CD4-positive, alpha-beta T cell (primary cell): Measurements from ENCODE around the gene WWOX. TPM values are rescaled to one million over a fixed set of nuclear protein-coding genes. Genes with fewer than 3 reads are reported as not detected.

Experiments
- ATAC-seq: fragments of 200-7000 bp; cut with Tn5 transposase; one replicate; pipeline ENCODE4 v1.10.0; 2022; ENCODE audit warnings: mild to moderate bottlenecking; ENCODE audit not compliant: poor library complexity
- CTCF ChIA-PET: fragments of 350-600 bp; sonication (Branson Sonifier 250); formaldehyde crosslinking; loops from one replicate; lab custom pipeline; 2021; ENCODE audit warnings: antibody characterized with exemption, inconsistent platforms; lab: Charles Lee
- POLR2A ChIA-PET: fragments of 350-600 bp; sonication (Branson Sonifier 250); formaldehyde crosslinking; loops from one replicate; lab custom pipeline; 2021; ENCODE audit warnings: antibody characterized with exemption, inconsistent platforms; lab: Charles Lee
- DNase-seq, 14 experiments: peaks; one replicate each; pipeline ENCODE4 v3.0.0-alpha.2; 2013 to 2020; ENCODE audit warnings: mixed read lengths in 2 of 14
- H3K27ac ChIP-seq, 2 donors: one replicate each; pipeline versions ENCODE4 v1.5.1 to v1.7.0; 2013; ENCODE audit warnings: low read length in 2 of 2, low read depth in 1 of 2, mild to moderate bottlenecking in 1 of 2
- H3K27me3 ChIP-seq, 2 experiments: 1 replicate in 1 of 2; 2 replicates in 1 of 2; pipeline versions ENCODE4 v1.6.1 to v1.7.0; 2013; ENCODE audit warnings: low read length in 2 of 2, control low read depth in 1 of 2, mild to moderate bottlenecking in 1 of 2, moderate library complexity in 1 of 2; ENCODE audit not compliant: insufficient read depth in 2 of 2, control insufficient read depth in 1 of 2
- H3K36me3 ChIP-seq: one replicate; pipeline ENCODE4 v1.6.1; 2013; ENCODE audit warnings: low read length, control low read depth; ENCODE audit not compliant: insufficient read depth
- H3K4me1 ChIP-seq: one replicate; pipeline ENCODE4 v1.6.1; 2013; ENCODE audit warnings: low read length, control low read depth; ENCODE audit not compliant: insufficient read depth
- H3K4me3 ChIP-seq: one replicate; pipeline ENCODE4 v1.5.1; 2013; ENCODE audit warnings: mild to moderate bottlenecking, low read length, moderate library complexity
- H3K9me3 ChIP-seq, 2 experiments: 1 replicate in 1 of 2; 2 replicates in 1 of 2; pipeline versions ENCODE4 v1.6.1 to v1.7.0; 2013; ENCODE audit warnings: low read length in 2 of 2, mild to moderate bottlenecking in 2 of 2, control low read depth in 1 of 2, moderate library complexity in 1 of 2; ENCODE audit not compliant: control insufficient read depth in 1 of 2, insufficient read depth in 1 of 2
- H3K27ac Mint-ChIP-seq: one replicate; pipeline ENCODE4 v1.8.0; 2020; ENCODE audit warnings: mixed read lengths
- H3K27me3 Mint-ChIP-seq: one replicate; pipeline ENCODE4 v1.8.0; 2021; ENCODE audit warnings: mixed read lengths
- H3K36me3 Mint-ChIP-seq: one replicate; pipeline ENCODE4 v1.8.0; 2021; ENCODE audit warnings: low read depth, mixed read lengths
- H3K4me1 Mint-ChIP-seq: one replicate; pipeline ENCODE4 v1.8.0; 2021; ENCODE audit warnings: low read depth, mixed read lengths
- H3K4me3 Mint-ChIP-seq: one replicate; pipeline ENCODE4 v1.8.0; 2020; ENCODE audit warnings: mild to moderate bottlenecking, mixed read lengths
- H3K9me3 Mint-ChIP-seq: one replicate; pipeline ENCODE4 v1.8.0; 2020; ENCODE audit warnings: mixed read lengths
- CTCF ChIP-seq: fragments of 200-600 bp; IDR thresholded peaks from one replicate; pipeline ENCODE4 v1.8.0; 2022; ENCODE audit warnings: antibody characterized with exemption, mild to moderate bottlenecking
- intact Hi-C, 2 experiments: fragments of 100-400 bp; cut with DNase I in 1 of 2; cut with micrococcal nuclease in 1 of 2; formaldehyde crosslinking; loops; one replicate each; pipeline versions ENCODE4 v1.15.1 to v1.9.0; 2023 to 2025; cut with DNase I, micrococcal nuclease
- total RNA-seq, 174 experiments: library from RNA in 2 of 174; stranded (reverse) in 2 of 174; gene quantifications; one replicate each; pipeline ENCODE4 v1.2.3 and lab custom pipeline; 2021 to 2026

The WWOX gene
- total RNA-seq, 2 experiments from 2014 or later: 19.3 to 21.7 TPM

- Mint-ChIP-seq H3K9me3 (no peaks in the 10 kb centered on the region), H3K36me3 (no peaks in the 10 kb centered on the region), H3K27me3 (no peaks in the 10 kb centered on the region), H3K4me3 (no peak overlapping the region), H3K27ac (no peak overlapping the region), H3K4me1 (no peaks in the 10 kb centered on the region)
- Histone ChIP-seq H3K27me3 (no peaks in the 10 kb centered on the region), H3K27ac (no peak overlapping the region), H3K4me1 (no peaks in the 10 kb centered on the region), H3K4me3 (no peak overlapping the region), H3K36me3 (no peaks in the 10 kb centered on the region), H3K9me3 (no peaks in the 10 kb centered on the region)
- DNase-seq (no peak), ATAC-seq (no peak)
- ChIA-PET CTCF (no interaction called here), POLR2A (no interaction called here)
- no peak for TF ChIP-seq CTCF
- intact Hi-C loops: no loop called here
Observed at GRCh38 chr16:78648517-78648916, 549.1 kb downstream of the WWOX start.

GRCh38 chr16:78650339-78651074, 551.1 kb downstream of the WWOX start:
- Histone ChIP-seq H3K27me3 (no peaks in the 10 kb centered on the region), H3K4me3 (no peak overlapping the region), H3K36me3 (no peaks in the 10 kb centered on the region), H3K9me3 (no peaks in the 10 kb centered on the region), H3K27ac (no peak overlapping the region), H3K4me1 (no peaks in the 10 kb centered on the region)
- H3K4me1 Mint-ChIP-seq: peaks cover 6% of the 10 kb centered on the region
- H3K27ac Mint-ChIP-seq: no peak overlapping the region
- H3K9me3 Mint-ChIP-seq: no peaks in the 10 kb centered on the region
- intact Hi-C loops: no loop called here
- POLR2A ChIA-PET: no interaction called here
- CTCF ChIA-PET: no interaction called here
- DNase-seq: no peak
- no peaks in the 10 kb centered on the region for H3K27me3 Mint-ChIP-seq
- H3K4me3 Mint-ChIP-seq: no peak overlapping the region
- ATAC-seq: no peak
- H3K36me3 Mint-ChIP-seq: no peaks in the 10 kb centered on the region
- TF ChIP-seq CTCF: no peak

GRCh38 chr16:78654929-78655328, 555.5 kb downstream of the WWOX start:
- no peak for TF ChIP-seq CTCF
- H3K27ac ChIP-seq: no peak overlapping the region
- Mint-ChIP-seq H3K4me3 (no peak overlapping the region), H3K4me1 (peaks cover 6% of the 10 kb centered on the region), H3K27ac (no peak overlapping the region), H3K36me3 (no peaks in the 10 kb centered on the region), H3K9me3 (no peaks in the 10 kb centered on the region), H3K27me3 (no peaks in the 10 kb centered on the region)
- CTCF ChIA-PET: no interaction called here
- DNase-seq (no peak), ATAC-seq (no peak)
- H3K27me3 ChIP-seq: no peaks in the 10 kb centered on the region
- no peaks in the 10 kb centered on the region for H3K9me3 ChIP-seq
- no peak overlapping the region for H3K4me3 ChIP-seq
- POLR2A ChIA-PET: no interaction called here
- H3K4me1 ChIP-seq: no peaks in the 10 kb centered on the region
- no peaks in the 10 kb centered on the region for H3K36me3 ChIP-seq
- intact Hi-C loops: no loop called here
